ENCODE measurements around the gene PROCA1.

Gene PROCA1

DNA sequence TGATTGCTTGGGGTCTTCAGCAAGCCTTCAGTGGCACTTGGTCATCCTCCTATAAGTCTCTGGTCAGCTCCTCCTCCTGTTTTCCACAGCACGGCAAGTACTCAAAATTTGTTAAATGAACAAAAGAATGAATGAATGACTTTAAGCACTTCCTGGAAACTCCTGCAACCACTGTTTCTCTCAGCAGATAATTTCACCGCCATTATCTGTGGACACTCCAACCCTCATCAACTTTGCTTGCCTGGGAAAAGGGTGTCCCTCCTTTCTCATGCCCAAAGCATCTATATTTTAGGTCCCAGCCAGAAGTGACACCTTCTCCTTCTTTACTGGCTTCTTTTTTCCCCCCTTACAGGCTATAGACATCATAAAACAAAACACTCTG is 4.4 kb downstream of the PROCA1 start:
- DNase-seq (ENCODE audit: low read depth): no peak

- DNase-seq (ENCODE audit: low read depth): no peak
Observed at GRCh38 chr17:28706471-28707338, 5.0 kb downstream of the PROCA1 start.

DNA sequence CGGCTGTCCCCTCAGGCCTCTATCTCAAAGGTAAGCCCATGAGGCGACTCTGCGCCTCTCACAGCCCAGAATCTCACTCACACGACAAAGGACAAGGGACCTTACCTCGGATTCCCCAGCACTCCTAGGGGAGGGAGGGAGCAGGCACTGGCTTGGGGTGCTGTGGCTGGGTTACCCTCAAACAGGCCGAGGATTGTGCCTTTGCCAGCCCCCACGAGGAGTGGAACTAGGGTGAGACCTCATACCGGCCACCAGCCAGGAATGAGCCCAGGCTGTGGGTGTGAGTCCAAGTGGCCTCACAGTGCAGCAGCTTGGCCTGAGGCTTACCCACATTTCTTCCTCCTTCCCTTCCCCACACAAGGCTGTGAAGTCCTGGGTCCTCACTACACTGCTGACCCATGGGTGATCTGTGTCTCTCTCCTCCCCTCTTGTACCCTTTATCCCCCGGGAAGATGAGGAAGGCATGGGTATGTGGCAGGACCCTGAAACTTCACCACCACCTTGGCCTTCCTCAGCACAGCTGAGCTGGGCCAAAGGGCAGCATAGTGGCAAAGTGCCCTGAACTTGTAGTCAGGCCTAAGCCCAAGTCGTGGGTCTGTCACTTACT is 5.9 kb downstream of the PROCA1 start:
- no peak for DNase-seq (ENCODE audit: low read depth)

DNA sequence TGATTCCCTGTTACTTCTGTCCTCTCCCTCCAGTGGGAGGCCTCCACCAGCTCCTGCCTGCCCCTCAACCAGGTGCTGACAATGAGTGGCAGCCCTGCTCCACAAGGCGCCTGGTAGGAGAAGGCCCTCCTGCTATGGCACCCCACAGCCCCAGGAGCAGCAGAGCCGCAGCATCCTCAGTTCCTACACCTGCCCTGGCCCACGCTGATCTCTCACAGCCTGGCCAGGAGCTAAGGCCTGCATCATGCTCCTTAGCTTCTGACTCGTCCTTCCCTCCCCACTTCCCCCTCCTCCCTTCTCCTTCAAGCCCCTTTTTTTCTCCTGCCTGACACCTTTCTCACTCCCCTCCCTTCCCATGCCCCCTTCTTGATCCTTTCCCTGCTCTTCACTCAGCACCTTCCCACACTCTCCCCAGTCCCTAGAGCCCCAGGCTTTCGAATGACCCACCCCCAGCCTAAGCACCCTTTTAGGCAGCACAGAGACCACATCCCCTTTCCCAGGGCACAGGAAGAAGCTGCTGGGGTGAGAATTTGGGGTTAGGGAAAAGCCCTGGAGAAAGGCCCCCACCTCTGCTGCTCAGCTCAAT is 6.5 kb downstream of the PROCA1 start:
- no peak for DNase-seq (ENCODE audit: low read depth)

DNA sequence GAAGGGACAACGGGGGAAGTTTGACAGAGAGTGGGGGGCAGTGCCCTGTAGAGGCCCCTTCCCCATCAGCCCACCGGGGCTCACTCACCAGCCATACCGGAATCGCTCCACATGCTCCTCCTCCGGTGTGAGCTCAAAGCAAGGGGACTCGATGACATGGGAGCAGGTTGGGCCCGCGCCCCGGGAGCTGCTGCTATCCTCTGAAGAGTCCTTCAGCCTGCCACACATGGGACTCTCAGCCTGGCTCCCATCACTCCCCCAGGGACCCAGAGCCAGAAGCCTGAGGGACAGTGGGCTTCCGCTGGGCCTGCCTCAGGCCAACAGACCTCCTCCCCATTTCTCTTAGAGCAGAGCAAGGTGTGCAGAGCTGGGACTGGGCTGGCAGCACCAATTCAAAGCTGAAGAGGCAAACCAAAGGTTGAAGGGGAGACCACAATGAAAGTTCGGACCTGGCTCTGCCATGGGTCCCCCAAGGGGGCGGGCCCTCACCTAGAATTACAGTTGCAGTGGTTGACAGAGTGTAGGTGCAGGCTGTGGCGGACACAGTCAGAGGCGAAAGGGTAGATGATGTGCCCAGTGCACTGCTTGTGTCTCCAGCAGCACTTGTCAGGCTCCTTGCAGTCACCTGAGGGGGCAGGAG is 7.3 kb downstream of the PROCA1 start:
- DNase-seq (ENCODE audit: low read depth): no peak

- DNase-seq (ENCODE audit: low read depth): no peak
Observed at GRCh38 chr17:28703552-28704218, 8.0 kb downstream of the PROCA1 start.

GRCh38 chr17:28702752-28703150 is 8.9 kb downstream of the PROCA1 start:
- DNase-seq (ENCODE audit: low read depth): no peak

DNA sequence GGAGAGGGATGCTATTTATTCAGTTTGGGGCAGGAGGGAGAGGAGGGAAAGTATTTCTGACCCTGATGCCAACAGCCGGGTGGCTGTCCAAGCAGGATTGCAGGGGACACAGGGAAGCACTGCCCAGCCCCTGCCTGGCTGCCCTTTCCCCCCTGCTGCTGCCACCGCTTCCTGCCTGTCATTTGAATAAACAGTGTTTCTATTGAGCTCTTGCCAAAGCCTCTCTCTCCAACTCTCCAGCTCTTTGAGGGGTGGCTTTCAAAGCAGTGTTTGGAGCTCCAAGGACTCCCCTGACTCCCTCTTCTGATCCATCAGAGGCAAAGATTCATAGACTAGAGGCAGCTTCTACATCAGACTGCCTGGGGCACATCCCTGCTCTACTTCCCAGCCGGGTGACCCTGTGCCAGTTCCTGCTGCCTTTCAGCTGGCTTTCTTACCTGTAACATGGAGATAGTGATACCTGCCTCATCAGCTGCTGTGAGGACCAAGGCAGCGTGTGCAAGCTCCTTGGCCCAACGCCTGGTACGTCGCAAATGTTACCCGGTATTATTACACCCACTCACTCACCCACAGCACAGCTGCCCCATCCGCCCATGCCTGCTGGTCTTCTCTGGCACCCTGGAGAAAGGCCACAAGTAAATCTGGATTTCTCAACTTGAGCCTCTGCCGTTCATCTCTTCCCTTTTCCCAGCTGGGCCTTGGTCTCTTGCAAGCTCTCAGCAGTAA is 9.5 kb downstream of the PROCA1 start:
- DNase-seq (ENCODE audit: low read depth): no peak

- no peak for DNase-seq (ENCODE audit: low read depth)
Observed at GRCh38 chr17:28700830-28701492, 10.7 kb downstream of the PROCA1 start.

DNA sequence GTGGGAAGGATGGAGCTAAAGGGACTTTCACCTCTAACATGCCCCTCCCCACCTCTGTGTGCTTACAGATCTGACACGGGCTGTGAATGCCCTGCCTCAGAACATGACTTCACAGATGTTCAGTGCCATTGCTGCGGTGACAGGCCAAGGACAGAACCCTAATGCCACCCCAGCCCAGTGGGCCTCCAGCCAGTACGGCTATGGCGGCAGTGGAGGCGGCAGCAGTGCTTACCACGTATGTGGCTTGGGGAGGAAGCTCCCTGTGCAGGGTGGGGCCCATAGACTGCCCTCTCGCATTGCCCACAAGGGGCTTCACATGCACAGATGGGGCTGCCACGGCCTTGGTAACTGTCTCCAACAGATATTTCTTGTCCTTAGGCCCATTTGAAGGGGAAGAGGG is 11.4 kb downstream of the PROCA1 start:
- DNase-seq (ENCODE audit: low read depth): no peak

- DNase-seq (ENCODE audit: low read depth): no peak
Observed at GRCh38 chr17:28698253-28698941, 13.3 kb downstream of the PROCA1 start.

- no peak for DNase-seq (ENCODE audit: low read depth)
Observed at GRCh38 chr17:28693869-28694268, 17.8 kb downstream of the PROCA1 start.

GRCh38 chr17:28689011-28689410 is 22.7 kb downstream of the PROCA1 start:
- DNase-seq (ENCODE audit: low read depth): no peak

DNA sequence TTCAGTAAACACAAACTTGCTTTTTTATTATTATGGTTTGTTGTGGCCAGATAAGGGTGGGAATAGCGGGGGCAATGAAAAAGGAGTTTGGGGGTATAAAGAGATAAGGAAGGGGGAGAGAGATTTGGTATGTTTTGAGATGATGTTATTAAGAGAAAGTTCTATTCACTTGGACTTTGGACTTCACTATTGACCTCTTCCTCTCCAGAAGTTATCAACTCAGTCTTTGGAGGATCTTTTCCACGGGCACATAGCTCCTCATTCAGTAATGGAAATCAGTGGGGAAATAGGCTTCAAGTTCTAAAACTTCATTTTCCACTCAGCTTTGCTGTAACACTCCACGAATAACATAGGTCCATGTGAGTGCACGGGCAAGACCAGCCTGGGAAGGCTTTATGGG is 23.2 kb downstream of the PROCA1 start:
- DNase-seq (ENCODE audit: low read depth): no peak

DNA sequence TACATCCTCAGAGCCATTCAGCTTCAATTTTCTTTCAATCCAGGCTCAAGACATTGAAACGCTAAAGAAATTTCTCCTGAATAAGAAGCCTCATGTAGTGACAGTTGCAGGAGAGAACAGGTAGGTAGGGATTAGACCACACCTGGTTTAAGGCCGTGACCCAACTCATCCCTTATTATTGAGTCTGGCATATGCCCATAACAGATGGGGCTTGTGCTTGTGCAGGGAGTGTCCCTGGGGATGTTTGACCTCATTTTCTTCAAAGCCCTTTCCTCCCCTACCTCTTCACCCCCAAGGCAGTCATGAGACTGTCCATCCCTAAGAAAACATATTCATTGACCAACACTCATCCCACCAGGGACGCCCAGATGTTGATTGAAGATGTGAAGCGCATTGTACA is 25.4 kb downstream of the PROCA1 start:
- DNase-seq (ENCODE audit: low read depth): no peak

DNA sequence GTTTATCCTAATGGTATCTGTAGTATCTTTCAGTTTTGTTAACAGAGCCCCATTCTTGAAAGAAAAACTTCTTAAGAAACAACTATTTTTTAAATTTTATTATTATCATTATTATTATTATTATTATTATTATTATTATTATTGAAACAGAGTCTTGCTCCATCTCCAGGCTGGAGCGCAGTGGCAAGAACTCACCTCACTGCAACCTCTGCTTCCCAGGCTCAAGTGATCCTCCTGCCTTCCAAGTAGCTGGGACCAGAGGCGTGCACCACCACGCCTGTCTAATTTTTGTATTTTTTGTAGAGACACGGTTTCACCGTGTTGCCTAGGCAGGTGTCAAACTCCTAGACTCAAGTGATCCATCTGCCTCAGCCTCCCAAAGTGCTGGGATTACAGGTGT is 26.3 kb downstream of the PROCA1 start:
- no peak for DNase-seq (ENCODE audit: low read depth)

GRCh38 chr17:28684963-28685362 is 26.7 kb downstream of the PROCA1 start:
- no peak for DNase-seq (ENCODE audit: low read depth)

GRCh38 chr17:28682655-28683054 is 29.0 kb downstream of the PROCA1 start:
- DNase-seq (ENCODE audit: low read depth): no peak

GRCh38 chr17:28675980-28676379 is 35.7 kb downstream of the PROCA1 start:
- DNase-seq (ENCODE audit: low read depth): no peak

DNA sequence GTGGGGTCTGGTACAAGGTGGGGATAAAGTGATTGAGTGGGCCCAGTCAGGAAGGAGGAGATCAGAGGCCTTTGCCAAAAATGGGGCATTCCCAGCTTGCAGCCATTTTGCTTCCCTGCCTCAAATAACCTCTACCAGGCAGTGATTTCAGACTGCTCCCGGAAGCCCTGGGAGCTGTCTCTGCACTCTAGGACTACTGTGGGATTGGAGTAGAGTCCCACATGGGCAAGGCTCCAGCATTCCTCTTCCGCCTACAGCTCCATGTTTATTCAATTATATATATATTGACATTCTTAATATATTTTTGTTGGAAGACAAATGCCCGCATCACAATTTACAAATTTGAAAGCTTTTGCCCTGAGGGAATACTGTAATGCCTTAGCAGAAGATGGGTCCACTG is 36.2 kb downstream of the PROCA1 start:
- no peak for DNase-seq (ENCODE audit: low read depth)

GRCh38 chr17:28669918-28670317 is 41.8 kb downstream of the PROCA1 start:
- DNase-seq (ENCODE audit: low read depth): no peak

Data from stimulated activated CD8-positive, alpha-beta memory T cell treated with anti-CD3 and anti-CD28 coated beads, Interleukin-4, amount 100 ng/mL, for 24 hours (primary cell).